WI38 (cell line): ENCODE results near the gene CELF4.

Experiments
- H3K4me3 ChIP-seq: 2 replicates; pipeline ENCODE4 v1.5.1; 2011; ENCODE audit warnings: low read depth, mild to moderate bottlenecking, control low read depth, low read length
- CTCF ChIP-seq: IDR thresholded peaks from 2 replicates; pipeline ENCODE4 v1.5.1; 2012; ENCODE audit warnings: low read depth, mild to moderate bottlenecking, control low read depth, low read length

Gene CELF4

GRCh38 chr18:37389041-37389440 lies 176.6 kb downstream of the CELF4 start:
- no peak for TF ChIP-seq CTCF
- no peak overlapping the region for H3K4me3 ChIP-seq

- H3K4me3 ChIP-seq: no peak overlapping the region
- TF ChIP-seq CTCF: no peak
Observed at GRCh38 chr18:37388413-37388812, 177.2 kb downstream of the CELF4 start.

GRCh38 chr18:37385846-37386778 lies 179.5 kb downstream of the CELF4 start:
- peak; percentile 12; the same call in 1 of the 2 replicates for TF ChIP-seq CTCF
- no peak overlapping the region for H3K4me3 ChIP-seq

- TF ChIP-seq CTCF: no peak
- no peak overlapping the region for H3K4me3 ChIP-seq
Observed at GRCh38 chr18:37383846-37384595, 181.6 kb downstream of the CELF4 start.

GRCh38 chr18:37383036-37383785 lies 182.4 kb downstream of the CELF4 start:
- TF ChIP-seq CTCF: no peak
- no peak overlapping the region for H3K4me3 ChIP-seq

- TF ChIP-seq CTCF: no peak
- no peak overlapping the region for H3K4me3 ChIP-seq
Observed at GRCh38 chr18:37381554-37381953, 184.0 kb downstream of the CELF4 start.
